Measurements from ENCODE around the gene KPNA1.

The KPNA1 gene

GRCh38 chr3:122383771-122384697 is 130.7 kb downstream of the KPNA1 start, which contains the start of gene FAM162A:
FAM162A (plus strand) TSS chr3:122384182; CDS start chr3:122384266, 84 bp downstream.
- TF ChIP-seq CTCF (IDR thresholded peaks at IDR 0.05): peak; percentile 91
- TF ChIP-seq ZFX (IDR thresholded peaks at IDR 0.05; ENCODE audit: borderline replicate concordance): no peak

GRCh38 chr3:122382888-122383666 is 131.7 kb downstream of the KPNA1 start, which contains the start of gene MIX23:
MIX23 (minus strand) TSS chr3:122383231; CDS start chr3:122383224, 7 bp downstream.
- TF ChIP-seq CTCF (IDR thresholded peaks at IDR 0.05) (no peak), ZFX (IDR thresholded peaks at IDR 0.05; ENCODE audit: borderline replicate concordance) (no peak)

More at GRCh38 chr3:122383771-122384697, 130.7 kb downstream of the KPNA1 start, which contains the start of gene FAM162A:
- H3K27ac ChIP-seq: peak within 1 kb of the TSS; percentile 87

GRCh38 chr3:122377975-122378374 is 136.8 kb downstream of the KPNA1 start:
- TF ChIP-seq ZFX (IDR thresholded peaks at IDR 0.05; ENCODE audit: borderline replicate concordance): no peak
- TF ChIP-seq CTCF (IDR thresholded peaks at IDR 0.05): no peak
- no peak overlapping the region for H3K27ac ChIP-seq

More at GRCh38 chr3:122382888-122383666, 131.7 kb downstream of the KPNA1 start, which contains the start of gene MIX23:
- H3K27ac ChIP-seq: peak within 1 kb of the TSS; percentile 87

GRCh38 chr3:122374034-122374433 is 140.7 kb downstream of the KPNA1 start:
- no peak for TF ChIP-seq ZFX (IDR thresholded peaks at IDR 0.05; ENCODE audit: borderline replicate concordance)
- no peak for TF ChIP-seq CTCF (IDR thresholded peaks at IDR 0.05)
- H3K27ac ChIP-seq: no peak overlapping the region
